Measurements from ENCODE around the gene HECTD2. TPM values are rescaled to one million over a fixed set of nuclear protein-coding genes. Genes with fewer than 3 reads are reported as not detected.

HECTD2 gene
- polyA plus RNA-seq, 3 donors, result 0.12 TPM; not detected in 2

GRCh38 chr10:91411621-91412020 lies 1.5 kb downstream of the HECTD2 start:
- 97% methylated on average over 3 of the region's 5 CpGs for WGBS (ENCODE audit: insufficient coverage)
- TF ChIP-seq CTCF (IDR thresholded peaks at IDR 0.05), result no peak
- Histone ChIP-seq H3K36me3 (replicated peaks in 1 of 2; ENCODE audit: control insufficient read depth in 1 of 2, insufficient read depth in 2 of 2, low read length in 2 of 2) (no peaks in the 10 kb centered on the region), H3K4me1 (ENCODE audit: control insufficient read depth in 1 of 2, insufficient read depth in 2 of 2, low read length in 2 of 2) (peaks cover 12 to 18% of the 10 kb centered on the region in 2 donors), H3K27me3 (ENCODE audit: control insufficient read depth in 2 of 2, insufficient read depth in 2 of 2, low read length in 2 of 2) (peaks cover 30% of the 10 kb centered on the region in 2 donors), H3K27ac (ENCODE audit: low read depth in 1 of 2, low read length in 2 of 2) (no peak overlapping the region), H3K9ac (ENCODE audit: insufficient read depth, low read length, poor library complexity, severe bottlenecking) (no peak overlapping the region), H3K4me2 (replicated peaks; ENCODE audit: extremely low read depth, low read length, poor library complexity, severe bottlenecking) (no peak overlapping the region), H3K9me3 (replicated peaks in 1 of 2; ENCODE audit: control insufficient read depth in 1 of 2, insufficient read depth in 1 of 2, low read length in 2 of 2) (no peaks in the 10 kb centered on the region), H3K79me2 (ENCODE audit: insufficient read depth, low read length) (no peaks in the 10 kb centered on the region), H2AFZ (ENCODE audit: insufficient read depth, low read depth, low read length, poor library complexity, severe bottlenecking) (no peak overlapping the region), H4K20me1 (ENCODE audit: insufficient read depth, low read length) (no peaks in the 10 kb centered on the region), H3K4me3 (replicated peaks in 1 of 3; ENCODE audit: low read depth in 2 of 3, low read length in 3 of 3) (no peak overlapping the region)
- no peaks in the 10 kb centered on the region for H3K9me3 Mint-ChIP-seq
- H3K27me3 Mint-ChIP-seq (ENCODE audit: low read depth in 3 of 3), result peaks cover 10 to 24% (median 18%) of the 10 kb centered on the region in 3 donors
- H3K27ac Mint-ChIP-seq, result no peak overlapping the region
- intact Hi-C loops (cut with micrococcal nuclease), result no loop called here
- peak overlapping the region in 1 of 2 donors; percentile 90 for H3K4me3 Mint-ChIP-seq
- DNase-seq, result no peak
- no peaks in the 10 kb centered on the region for H3K36me3 Mint-ChIP-seq
- H3K4me1 Mint-ChIP-seq, result peaks cover 15% of the 10 kb centered on the region

DNA sequence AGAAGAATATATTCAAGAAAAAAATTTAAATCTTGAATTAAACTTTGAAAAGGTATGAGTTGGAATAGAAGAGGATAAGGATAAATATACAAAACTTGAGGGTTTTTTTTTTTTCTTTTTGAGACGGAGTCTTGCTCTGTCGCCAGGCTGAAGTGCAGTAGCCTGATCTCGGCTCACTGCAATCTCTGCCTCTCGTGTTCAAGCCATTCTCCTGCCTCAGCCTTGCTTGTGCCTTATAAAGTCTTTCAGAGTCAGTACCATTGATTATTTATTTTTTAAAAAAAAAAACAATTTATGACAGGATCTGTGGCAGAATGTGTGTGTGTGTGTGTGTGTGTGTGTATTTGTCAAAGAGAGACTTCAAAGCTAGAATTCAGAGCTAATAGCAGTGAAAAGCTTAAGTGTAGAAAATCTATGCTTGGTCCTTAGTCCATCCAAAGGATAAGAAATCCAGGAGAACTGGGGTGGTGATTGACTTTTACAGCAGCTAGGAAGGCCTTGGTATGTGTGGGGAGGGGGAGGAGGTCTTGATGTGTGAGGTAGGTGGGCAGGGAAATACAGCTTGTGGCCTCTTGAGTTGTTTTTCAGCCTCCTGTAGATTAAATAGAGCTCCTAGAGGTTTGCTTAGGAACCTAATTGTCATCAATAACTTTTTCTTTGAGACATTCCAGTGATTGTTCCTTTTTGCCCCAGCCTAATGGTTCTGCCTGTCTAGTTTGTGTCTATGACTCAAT lies 2.4 kb downstream of the HECTD2 start:
- no peak for DNase-seq
- no CpG with 5 or more reads among the region's 4 CpGs for WGBS (ENCODE audit: insufficient coverage)
- no peak for TF ChIP-seq CTCF (IDR thresholded peaks at IDR 0.05)
- H3K36me3 ChIP-seq (replicated peaks in 1 of 2; ENCODE audit: control insufficient read depth in 1 of 2, insufficient read depth in 2 of 2, low read length in 2 of 2), result no peaks in the 10 kb centered on the region
- Mint-ChIP-seq H3K4me1 (peaks cover 15% of the 10 kb centered on the region), H3K9me3 (no peaks in the 10 kb centered on the region), H3K27ac (no peak overlapping the region), H3K27me3 (ENCODE audit: low read depth in 3 of 3) (peaks cover 10 to 25% (median 18%) of the 10 kb centered on the region in 3 donors), H3K36me3 (no peaks in the 10 kb centered on the region), H3K4me3 (no peak overlapping the region)
- no peak overlapping the region for H3K4me2 ChIP-seq (replicated peaks; ENCODE audit: extremely low read depth, low read length, poor library complexity, severe bottlenecking)
- intact Hi-C loops (cut with micrococcal nuclease), result no loop called here
- no peak overlapping the region for H3K9ac ChIP-seq (ENCODE audit: insufficient read depth, low read length, poor library complexity, severe bottlenecking)
- no peaks in the 10 kb centered on the region for H3K9me3 ChIP-seq (replicated peaks in 1 of 2; ENCODE audit: control insufficient read depth in 1 of 2, insufficient read depth in 1 of 2, low read length in 2 of 2)
- H4K20me1 ChIP-seq (ENCODE audit: insufficient read depth, low read length), result no peaks in the 10 kb centered on the region
- H2AFZ ChIP-seq (ENCODE audit: insufficient read depth, low read depth, low read length, poor library complexity, severe bottlenecking), result no peak overlapping the region
- no peak overlapping the region for H3K4me3 ChIP-seq (replicated peaks in 1 of 3; ENCODE audit: low read depth in 2 of 3, low read length in 3 of 3)
- peaks cover 12 to 18% of the 10 kb centered on the region in 2 donors for H3K4me1 ChIP-seq (ENCODE audit: control insufficient read depth in 1 of 2, insufficient read depth in 2 of 2, low read length in 2 of 2)
- no peak overlapping the region for H3K27ac ChIP-seq (ENCODE audit: low read depth in 1 of 2, low read length in 2 of 2)
- H3K27me3 ChIP-seq (ENCODE audit: control insufficient read depth in 2 of 2, insufficient read depth in 2 of 2, low read length in 2 of 2), result peaks cover 30% of the 10 kb centered on the region in 2 donors
- H3K79me2 ChIP-seq (ENCODE audit: insufficient read depth, low read length), result no peaks in the 10 kb centered on the region
